ENCODE results near the gene MCAM. TPM values are rescaled to one million over a fixed set of nuclear protein-coding genes. Genes with fewer than 3 reads are reported as not detected.
A peak's percentile ranks its signal among the peaks of the same experiment; 100 is the strongest.

Gene MCAM
- total and polyA plus RNA-seq, 2 of the 8 experiments (the other 6 are each of a cell fraction or from before 2014, with no cell fraction given) = 22.4 to 32.2 TPM

GRCh38 chr11:119320776-119321524, 4.0 kb upstream of the MCAM start (continued):
- TF ChIP-seq E2F6 (IDR thresholded peaks at IDR 0.05) = no peak
- no peak for TF ChIP-seq FOSL1 (IDR thresholded peaks at IDR 0.05; ENCODE audit: insufficient read depth, low read depth, low read length)
- no peak for TF ChIP-seq ATF2 (IDR thresholded peaks at IDR 0.05; ENCODE audit: low read length)
- TF ChIP-seq TEAD4 (IDR thresholded peaks at IDR 0.05; ENCODE audit: low read depth, low read length) = no peak
- no peak for TF ChIP-seq KDM5A (IDR thresholded peaks at IDR 0.05; ENCODE audit: low read length)
- 0 out of 4 replicates have a peak, but pooled peaks of 1 of the 2 experiments have one; percentile 22 for TF ChIP-seq HDAC2 (IDR thresholded peaks at IDR 0.05; ENCODE audit: borderline replicate concordance in 1 of 2, low read depth in 2 of 2, low read length in 2 of 2)
- TF ChIP-seq GABPA (IDR thresholded peaks at IDR 0.05; ENCODE audit: borderline replicate concordance, insufficient read depth, low read length) = no peak
- TF ChIP-seq POLR2A (IDR thresholded peaks at IDR 0.05; ENCODE audit: control extremely low read depth in 1 of 2, low read depth in 2 of 2, low read length in 2 of 2) = peak in 1 of 2 experiments; percentile 30; a peak in 1 of 3 replicates
- 0 out of 2 replicates have a peak, but pooled peaks have one; percentile 36 for TF ChIP-seq PHF8 (conservative IDR thresholded peaks at IDR 0.05; ENCODE audit: low read depth, low read length)
- peak; percentile 52; the same call in 1 of the 2 replicates for TF ChIP-seq TBP (IDR thresholded peaks at IDR 0.05; ENCODE audit: low read depth, low read length)
